HEK293 (cell line): ENCODE results near the gene ICE2.

Source experiments
- GFI1B ChIP-seq: fragments of 450-650 bp; formaldehyde crosslinking; IDR thresholded peaks from 2 replicates; pipeline ENCODE4 v1.5.1; 2016; ENCODE audit warnings: missing biosample characterization, missing genetic modification characterization
- HIC1 ChIP-seq: fragments of 450-650 bp; formaldehyde crosslinking; IDR thresholded peaks from 2 replicates; pipeline ENCODE4 v1.5.1; 2016; ENCODE audit warnings: missing biosample characterization, missing genetic modification characterization
- HOXC10 ChIP-seq: sonication (generic); formaldehyde crosslinking; IDR thresholded peaks from 2 replicates; pipeline ENCODE4 v1.8.1; 2023; ENCODE audit warnings: mild to moderate bottlenecking, missing genetic modification reagents
- OSR2 ChIP-seq: fragments of 450-650 bp; formaldehyde crosslinking; IDR thresholded peaks from 2 replicates; pipeline ENCODE4 v1.5.1; 2016; ENCODE audit warnings: missing biosample characterization, missing genetic modification characterization
- PRDM10 ChIP-seq: fragments of 450-650 bp; formaldehyde crosslinking; IDR thresholded peaks from 2 replicates; pipeline ENCODE4 v1.5.1; 2016; ENCODE audit warnings: missing biosample characterization, missing genetic modification characterization
- PRDM4 ChIP-seq: fragments of 450-650 bp; formaldehyde crosslinking; IDR thresholded peaks from 2 replicates; pipeline ENCODE4 v1.5.1; 2017; ENCODE audit warnings: missing biosample characterization, missing genetic modification characterization
- WT1 ChIP-seq: fragments of 450-650 bp; formaldehyde crosslinking; IDR thresholded peaks from 2 replicates; pipeline ENCODE4 v1.5.1; 2016; ENCODE audit warnings: missing biosample characterization, missing genetic modification characterization
- ZBTB20 ChIP-seq: fragments of 450-650 bp; formaldehyde crosslinking; IDR thresholded peaks from 2 replicates; pipeline ENCODE4 v1.5.1; 2016; ENCODE audit warnings: missing biosample characterization, missing genetic modification characterization
- ZBTB48 ChIP-seq: fragments of 450-650 bp; formaldehyde crosslinking; IDR thresholded peaks from 2 replicates; pipeline ENCODE4 v1.5.1; 2016; ENCODE audit warnings: missing biosample characterization, missing genetic modification characterization
- ZBTB7A ChIP-seq: fragments of 450-650 bp; formaldehyde crosslinking; IDR thresholded peaks from 2 replicates; pipeline ENCODE4 v1.5.1; 2016; ENCODE audit warnings: low read depth, missing biosample characterization, missing genetic modification characterization
- ZNF10 ChIP-seq: fragments of 450-650 bp; formaldehyde crosslinking; IDR thresholded peaks from 2 replicates; pipeline ENCODE4 v1.5.1; 2017; ENCODE audit warnings: missing biosample characterization, missing genetic modification characterization
- ZNF138 ChIP-seq: fragments of 450-650 bp; formaldehyde crosslinking; IDR thresholded peaks from 2 replicates; pipeline ENCODE4 v1.5.1; 2016; ENCODE audit warnings: missing biosample characterization, missing genetic modification characterization, borderline replicate concordance
- ZNF211 ChIP-seq: fragments of 450-650 bp; formaldehyde crosslinking; IDR thresholded peaks from 2 replicates; pipeline ENCODE4 v1.5.1; 2016; ENCODE audit warnings: low read depth, missing biosample characterization, missing genetic modification characterization
- ZNF239 ChIP-seq: fragments of 450-650 bp; formaldehyde crosslinking; IDR thresholded peaks from 2 replicates; pipeline ENCODE4 v1.5.1; 2016; ENCODE audit warnings: missing biosample characterization, missing genetic modification characterization
- ZNF266 ChIP-seq: fragments of 450-650 bp; formaldehyde crosslinking; IDR thresholded peaks from 2 replicates; pipeline ENCODE4 v1.5.1; 2016; ENCODE audit warnings: missing biosample characterization, missing genetic modification characterization, low read depth
- ZNF398 ChIP-seq: fragments of 450-650 bp; formaldehyde crosslinking; IDR thresholded peaks from 2 replicates; pipeline ENCODE4 v1.5.1; 2017; ENCODE audit warnings: missing biosample characterization, missing genetic modification characterization
- ZNF449 ChIP-seq: fragments of 450-650 bp; formaldehyde crosslinking; IDR thresholded peaks from 2 replicates; pipeline ENCODE4 v1.5.1; 2017; ENCODE audit warnings: missing biosample characterization, mild to moderate bottlenecking, missing genetic modification characterization, moderate library complexity
- ZNF558 ChIP-seq: fragments of 450-650 bp; formaldehyde crosslinking; IDR thresholded peaks from 2 replicates; pipeline ENCODE4 v1.5.1; 2016; ENCODE audit warnings: missing biosample characterization, missing genetic modification characterization
- ZNF623 ChIP-seq: fragments of 450-650 bp; formaldehyde crosslinking; IDR thresholded peaks from 2 replicates; pipeline ENCODE4 v1.5.1; 2016; ENCODE audit warnings: missing biosample characterization, missing genetic modification characterization
- ZNF624 ChIP-seq: fragments of 450-650 bp; formaldehyde crosslinking; IDR thresholded peaks from 2 replicates; pipeline ENCODE4 v1.5.1; 2017; ENCODE audit warnings: missing biosample characterization, missing genetic modification characterization
- ZNF701 ChIP-seq: fragments of 450-650 bp; formaldehyde crosslinking; IDR thresholded peaks from 2 replicates; pipeline ENCODE4 v1.5.1; 2016; ENCODE audit warnings: missing biosample characterization, missing genetic modification characterization
- ZNF792 ChIP-seq: fragments of 450-650 bp; formaldehyde crosslinking; IDR thresholded peaks from 2 replicates; pipeline ENCODE4 v1.5.1; 2016; ENCODE audit warnings: missing biosample characterization, missing genetic modification characterization
- ZXDB ChIP-seq: fragments of 450-650 bp; formaldehyde crosslinking; IDR thresholded peaks from 2 replicates; pipeline ENCODE4 v1.5.1; 2016; ENCODE audit warnings: missing biosample characterization, missing genetic modification characterization
- TF ChIP-seq, protein P1 (sequence below): fragments of 450-650 bp; formaldehyde crosslinking; IDR thresholded peaks from 2 replicates; pipeline ENCODE4 v1.5.1; 2016; ENCODE audit warnings: missing biosample characterization, missing genetic modification characterization

ICE2 gene

GRCh38 chr15:60396958-60397771 is 81.8 kb downstream of the ICE2 start (continued):
- no peak for TF ChIP-seq PRDM4 (tag by site-specific recombination)
- TF ChIP-seq ZBTB48 (tag by site-specific recombination), result peak; percentile 50; the same call in 1 of the 2 replicates
- no peak for TF ChIP-seq ZNF10 (tag by site-specific recombination)
- no peak for TF ChIP-seq ZNF792 (tag by site-specific recombination)
- 0 out of 2 replicates have a peak, but pooled peaks have one; percentile 21 for TF ChIP-seq ZXDB (tag by site-specific recombination)
- no peak for TF ChIP-seq GFI1B (tag by site-specific recombination)
- no peak for TF ChIP-seq HOXC10
- peak; percentile 3; the same call in 1 of the 2 replicates for TF ChIP-seq ZBTB20 (tag by site-specific recombination)
- no peak for TF ChIP-seq ZNF701 (tag by site-specific recombination)
- no peak; the same call in 1 of the 2 replicates for TF ChIP-seq OSR2 (tag by site-specific recombination)
- no peak for TF ChIP-seq ZNF449 (tag by site-specific recombination)
- TF ChIP-seq, protein P1, sequence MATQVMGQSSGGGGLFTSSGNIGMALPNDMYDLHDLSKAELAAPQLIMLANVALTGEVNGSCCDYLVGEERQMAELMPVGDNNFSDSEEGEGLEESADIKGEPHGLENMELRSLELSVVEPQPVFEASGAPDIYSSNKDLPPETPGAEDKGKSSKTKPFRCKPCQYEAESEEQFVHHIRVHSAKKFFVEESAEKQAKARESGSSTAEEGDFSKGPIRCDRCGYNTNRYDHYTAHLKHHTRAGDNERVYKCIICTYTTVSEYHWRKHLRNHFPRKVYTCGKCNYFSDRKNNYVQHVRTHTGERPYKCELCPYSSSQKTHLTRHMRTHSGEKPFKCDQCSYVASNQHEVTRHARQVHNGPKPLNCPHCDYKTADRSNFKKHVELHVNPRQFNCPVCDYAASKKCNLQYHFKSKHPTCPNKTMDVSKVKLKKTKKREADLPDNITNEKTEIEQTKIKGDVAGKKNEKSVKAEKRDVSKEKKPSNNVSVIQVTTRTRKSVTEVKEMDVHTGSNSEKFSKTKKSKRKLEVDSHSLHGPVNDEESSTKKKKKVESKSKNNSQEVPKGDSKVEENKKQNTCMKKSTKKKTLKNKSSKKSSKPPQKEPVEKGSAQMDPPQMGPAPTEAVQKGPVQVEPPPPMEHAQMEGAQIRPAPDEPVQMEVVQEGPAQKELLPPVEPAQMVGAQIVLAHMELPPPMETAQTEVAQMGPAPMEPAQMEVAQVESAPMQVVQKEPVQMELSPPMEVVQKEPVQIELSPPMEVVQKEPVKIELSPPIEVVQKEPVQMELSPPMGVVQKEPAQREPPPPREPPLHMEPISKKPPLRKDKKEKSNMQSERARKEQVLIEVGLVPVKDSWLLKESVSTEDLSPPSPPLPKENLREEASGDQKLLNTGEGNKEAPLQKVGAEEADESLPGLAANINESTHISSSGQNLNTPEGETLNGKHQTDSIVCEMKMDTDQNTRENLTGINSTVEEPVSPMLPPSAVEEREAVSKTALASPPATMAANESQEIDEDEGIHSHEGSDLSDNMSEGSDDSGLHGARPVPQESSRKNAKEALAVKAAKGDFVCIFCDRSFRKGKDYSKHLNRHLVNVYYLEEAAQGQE (tag by site-specific recombination), result no peak
- no peak for TF ChIP-seq ZBTB7A (tag by site-specific recombination)
- no peak for TF ChIP-seq ZNF623 (tag by site-specific recombination)
- TF ChIP-seq WT1 (tag by site-specific recombination), result no peak
- no peak for TF ChIP-seq ZNF138 (tag by site-specific recombination)
- no peak for TF ChIP-seq ZNF266 (tag by site-specific recombination)
- TF ChIP-seq ZNF558 (tag by site-specific recombination), result no peak
- no peak for TF ChIP-seq ZNF211
- no peak for TF ChIP-seq ZNF624 (tag by site-specific recombination)
- TF ChIP-seq PRDM10 (tag by site-specific recombination), result peak; percentile 96
- no peak for TF ChIP-seq ZNF239 (tag by site-specific recombination)
- TF ChIP-seq HIC1 (tag by site-specific recombination), result 0 out of 2 replicates have a peak, but pooled peaks have one; percentile 18
- peak; percentile 91 for TF ChIP-seq ZNF398
